DOHH2 (cell line): ENCODE results near the gene CAMTA1.

Experiments
- H3F3A ChIP-seq: fragments of 200-600 bp; sonication (generic), shearing (Covaris generic); 2 replicates; pipeline ENCODE4 v1.6.0; 2016; ENCODE audit warnings: antibody characterized with exemption, mild to moderate bottlenecking; ENCODE audit not compliant: control insufficient read depth, insufficient read depth
- H3K27ac ChIP-seq: fragments of 200-600 bp; sonication (generic); 2 replicates; pipeline ENCODE4 v1.5.1; 2014; ENCODE audit warnings: low read depth, mild to moderate bottlenecking, low read length, moderate library complexity
- H3K27me3 ChIP-seq: fragments of 200-600 bp; sonication (generic); 2 replicates; pipeline ENCODE4 v1.6.1; 2014; ENCODE audit warnings: mild to moderate bottlenecking, low read length, mixed read lengths; ENCODE audit not compliant: control insufficient read depth
- H3K36me3 ChIP-seq: fragments of 200-600 bp; sonication (generic); 2 replicates; pipeline ENCODE4 v1.6.1; 2014; ENCODE audit warnings: mild to moderate bottlenecking, low read length, moderate library complexity, mixed read lengths; ENCODE audit not compliant: control insufficient read depth
- H3K4me1 ChIP-seq: fragments of 200-600 bp; sonication (generic); 2 replicates; pipeline ENCODE4 v1.6.1; 2014; ENCODE audit warnings: mild to moderate bottlenecking, low read length, mixed read lengths; ENCODE audit not compliant: control insufficient read depth
- H3K4me2 ChIP-seq: fragments of 200-600 bp; sonication (generic); 2 replicates; pipeline ENCODE4 v1.6.0; 2014; ENCODE audit warnings: mild to moderate bottlenecking, low read length, moderate library complexity
- H3K4me3 ChIP-seq: fragments of 200-600 bp; sonication (generic); 2 replicates; pipeline ENCODE4 v1.5.1; 2014; ENCODE audit warnings: mild to moderate bottlenecking, low read length, mixed read lengths
- H3K79me2 ChIP-seq: fragments of 200-600 bp; sonication (generic); 2 replicates; pipeline ENCODE4 v1.6.1; 2014; ENCODE audit warnings: mild to moderate bottlenecking, low read length, mixed read lengths; ENCODE audit not compliant: control insufficient read depth
- H3K9me2 ChIP-seq: fragments of 200-600 bp; sonication (generic); replicated peaks from 2 replicates; pipeline ENCODE4 v1.6.1; 2014; ENCODE audit warnings: mild to moderate bottlenecking, low read length, mixed read lengths; ENCODE audit not compliant: control insufficient read depth
- H3K9me3 ChIP-seq: fragments of 200-600 bp; sonication (generic); 2 replicates; pipeline ENCODE4 v1.6.1; 2014; ENCODE audit warnings: antibody characterized with exemption, low read length, mixed read lengths; ENCODE audit not compliant: control insufficient read depth, insufficient read depth
- H4K20me1 ChIP-seq: fragments of 200-600 bp; sonication (generic); 2 replicates; pipeline ENCODE4 v1.6.0; 2014; ENCODE audit warnings: low read depth, mild to moderate bottlenecking, antibody characterized with exemption, low read length, moderate library complexity; ENCODE audit not compliant: control insufficient read depth, insufficient read depth
- CTCF ChIP-seq: fragments of 200-600 bp; sonication (generic); IDR thresholded peaks from one replicate; pipeline ENCODE4 v1.5.1; 2014; ENCODE audit warnings: antibody characterized with exemption, mild to moderate bottlenecking, low read depth, low read length; ENCODE audit not compliant: poor library complexity, severe bottlenecking
- EZH2phosphoT487 ChIP-seq: fragments of 200-600 bp; sonication (generic); IDR thresholded peaks from 2 replicates; pipeline ENCODE4 v1.6.1; 2017; ENCODE audit warnings: borderline replicate concordance, mild to moderate bottlenecking, antibody characterized with exemption, low read length, moderate library complexity, mixed read lengths

CAMTA1 gene

DNA sequence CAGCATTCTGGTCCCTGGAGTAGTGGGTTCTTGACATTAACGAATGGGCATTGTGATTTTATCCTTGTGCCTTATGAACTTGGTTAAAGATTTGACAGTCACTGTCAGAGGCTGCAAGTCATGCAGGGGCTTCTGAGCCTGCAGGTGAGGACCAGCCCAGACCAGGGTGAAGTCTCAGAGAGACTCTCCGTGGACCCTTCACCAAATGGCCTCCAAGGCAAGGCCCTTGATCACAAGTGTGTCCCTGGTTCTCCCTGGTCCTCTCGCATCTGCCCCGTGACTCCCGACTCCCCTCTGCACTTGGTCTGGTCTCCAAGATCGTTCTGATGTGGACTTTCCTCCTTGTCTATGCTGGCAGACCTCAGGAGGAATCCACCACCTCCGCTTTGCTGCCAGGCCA, 509.4 kb downstream of the CAMTA1 start:
- no peak overlapping the region for H3K27ac ChIP-seq
- no peak overlapping the region for H3K4me2 ChIP-seq
- no peak overlapping the region for H3K4me3 ChIP-seq
- no peaks in the 10 kb centered on the region for H3K9me3 ChIP-seq
- H3K79me2 ChIP-seq = no peaks in the 10 kb centered on the region
- no peaks in the 10 kb centered on the region for H4K20me1 ChIP-seq
- TF ChIP-seq CTCF (no peak), EZH2phosphoT487 (no peak)
- H3F3A ChIP-seq = no peaks in the 10 kb centered on the region
- no peaks in the 10 kb centered on the region for H3K36me3 ChIP-seq
- H3K9me2 ChIP-seq = no peaks in the 10 kb centered on the region
- H3K4me1 ChIP-seq = no peaks in the 10 kb centered on the region
- H3K27me3 ChIP-seq = no peaks in the 10 kb centered on the region

- Histone ChIP-seq H4K20me1 (no peaks in the 10 kb centered on the region), H3K4me3 (no peak overlapping the region), H3K9me2 (no peaks in the 10 kb centered on the region), H3K79me2 (no peaks in the 10 kb centered on the region), H3K4me2 (no peak overlapping the region), H3K27me3 (no peaks in the 10 kb centered on the region), H3K4me1 (no peaks in the 10 kb centered on the region), H3K27ac (no peak overlapping the region), H3K36me3 (no peaks in the 10 kb centered on the region), H3K9me3 (no peaks in the 10 kb centered on the region), H3F3A (no peaks in the 10 kb centered on the region)
- TF ChIP-seq EZH2phosphoT487 = no peak
- no peak for TF ChIP-seq CTCF
Observed at GRCh38 chr1:7295946-7296345, 510.7 kb downstream of the CAMTA1 start.

DNA sequence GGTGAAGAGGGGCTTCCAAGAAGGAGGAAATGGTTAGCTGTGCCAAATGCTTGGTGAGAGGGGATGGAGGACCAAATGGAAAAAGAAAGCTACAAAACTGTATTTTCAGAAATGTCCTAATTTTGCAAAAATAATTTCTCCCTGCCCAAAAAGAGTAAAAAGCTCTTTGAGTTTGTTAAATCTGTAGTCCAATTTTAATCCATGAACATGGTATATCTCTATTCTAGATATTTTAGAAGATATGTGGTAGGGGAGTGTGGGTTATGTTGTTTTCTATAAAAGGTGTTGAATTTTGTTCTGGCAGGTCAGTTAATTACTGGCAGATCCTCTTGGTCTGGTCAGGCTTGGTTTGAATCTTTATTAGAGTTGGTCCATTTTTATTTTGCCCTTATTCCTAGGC, 511.7 kb downstream of the CAMTA1 start:
- no peak overlapping the region for H3K4me3 ChIP-seq
- TF ChIP-seq CTCF (no peak), EZH2phosphoT487 (no peak)
- H3K27ac ChIP-seq = no peak overlapping the region
- no peaks in the 10 kb centered on the region for H3K9me3 ChIP-seq
- H3F3A ChIP-seq = no peaks in the 10 kb centered on the region
- H3K27me3 ChIP-seq = no peaks in the 10 kb centered on the region
- H3K79me2 ChIP-seq = no peaks in the 10 kb centered on the region
- H3K4me1 ChIP-seq = no peaks in the 10 kb centered on the region
- no peaks in the 10 kb centered on the region for H3K9me2 ChIP-seq
- no peaks in the 10 kb centered on the region for H4K20me1 ChIP-seq
- no peak overlapping the region for H3K4me2 ChIP-seq
- H3K36me3 ChIP-seq = no peaks in the 10 kb centered on the region

DNA sequence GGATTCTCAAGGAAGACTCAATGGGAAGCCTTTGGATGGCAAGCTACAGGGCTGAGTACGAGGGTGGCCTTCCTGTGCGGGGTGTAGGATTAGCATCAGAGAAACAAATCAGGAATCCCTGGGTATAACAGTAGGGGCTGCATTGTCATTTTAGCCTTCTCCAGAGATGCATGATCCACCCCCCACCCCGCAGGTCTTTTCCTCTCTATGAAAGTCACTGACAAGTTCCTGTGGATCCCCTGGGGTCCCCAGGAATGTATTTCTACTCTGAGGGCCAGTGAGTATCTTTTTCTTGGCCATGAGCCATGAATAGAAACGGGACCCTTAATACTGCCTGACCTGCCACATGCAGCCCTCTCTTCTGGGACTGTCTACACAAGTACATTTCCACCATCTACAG, 512.9 kb downstream of the CAMTA1 start:
- H3F3A ChIP-seq = no peaks in the 10 kb centered on the region
- TF ChIP-seq CTCF = no peak
- TF ChIP-seq EZH2phosphoT487 = no peak
- no peaks in the 10 kb centered on the region for H3K36me3 ChIP-seq
- no peaks in the 10 kb centered on the region for H4K20me1 ChIP-seq
- H3K9me2 ChIP-seq = no peaks in the 10 kb centered on the region
- no peak overlapping the region for H3K4me2 ChIP-seq
- H3K4me3 ChIP-seq = no peak overlapping the region
- no peaks in the 10 kb centered on the region for H3K9me3 ChIP-seq
- no peaks in the 10 kb centered on the region for H3K27me3 ChIP-seq
- no peak overlapping the region for H3K27ac ChIP-seq
- H3K4me1 ChIP-seq = no peaks in the 10 kb centered on the region
- no peaks in the 10 kb centered on the region for H3K79me2 ChIP-seq
